GM23338 (cell line): ENCODE results near the gene TSR3. TPM values are rescaled to one million over a fixed set of nuclear protein-coding genes. Genes with fewer than 3 reads are reported as not detected.
A peak's percentile ranks its signal among the peaks of the same experiment; 100 is the strongest.

ENCODE experiments used
- ATAC-seq: fragments of 200-7000 bp; cut with Tn5 transposase; 3 replicates; pipeline ENCODE4 v1.9.1; 2020
- DNase-seq: peaks from one replicate; pipeline ENCODE4 v3.0.0-alpha.2; 2015; ENCODE audit warnings: low spot score
- H2AFZ ChIP-seq: fragments of 200-600 bp; sonication (generic); 2 replicates; pipeline ENCODE4 v1.8.0; 2016; ENCODE audit warnings: antibody characterized with exemption, mild to moderate bottlenecking, moderate library complexity
- H3F3A ChIP-seq: fragments of 200-600 bp; sonication (generic); replicated peaks from 2 replicates; pipeline ENCODE4 v1.8.0; 2017; ENCODE audit warnings: antibody characterized with exemption, mixed run types, low read depth
- H3K27ac ChIP-seq: fragments of 200-600 bp; sonication (generic); 2 replicates; pipeline ENCODE4 v1.6.1; 2016; ENCODE audit warnings: low read depth
- H3K27me3 ChIP-seq: fragments of 200-600 bp; sonication (generic); 2 replicates; pipeline ENCODE4 v1.8.0; 2016; ENCODE audit warnings: mild to moderate bottlenecking, mixed run types, moderate library complexity; ENCODE audit not compliant: insufficient read depth
- H3K36me3 ChIP-seq: fragments of 200-600 bp; sonication (generic); 2 replicates; pipeline ENCODE4 v1.8.0; 2016; ENCODE audit warnings: mild to moderate bottlenecking; ENCODE audit not compliant: insufficient read depth
- H3K4me1 ChIP-seq: fragments of 200-600 bp; sonication (generic); 2 replicates; pipeline ENCODE4 v1.8.0; 2016; ENCODE audit warnings: mild to moderate bottlenecking, moderate library complexity; ENCODE audit not compliant: insufficient read depth
- H3K4me2 ChIP-seq: fragments of 200-600 bp; sonication (generic); 2 replicates; pipeline ENCODE4 v1.7.1; 2017; ENCODE audit warnings: mixed run types
- H3K4me3 ChIP-seq: fragments of 200-600 bp; sonication (generic); 2 replicates; pipeline ENCODE4 v1.6.1; 2016; ENCODE audit warnings: mixed run types
- H3K79me2 ChIP-seq: fragments of 200-600 bp; sonication (generic); replicated peaks from 2 replicates; pipeline ENCODE4 v1.8.0; 2017; ENCODE audit warnings: mild to moderate bottlenecking; ENCODE audit not compliant: insufficient read depth
- H3K9me2 ChIP-seq: fragments of 200-600 bp; sonication (generic); 2 replicates; pipeline ENCODE4 v1.8.0; 2017; ENCODE audit not compliant: insufficient read depth
- H4K20me1 ChIP-seq: fragments of 200-600 bp; sonication (generic); replicated peaks from 2 replicates; pipeline ENCODE4 v1.8.0; 2017; ENCODE audit warnings: mild to moderate bottlenecking; ENCODE audit not compliant: insufficient read depth
- H3K27ac Mint-ChIP-seq: 2 replicates; pipeline ENCODE4 v1.8.0; 2020; ENCODE audit warnings: inconsistent platforms, mild to moderate bottlenecking, moderate library complexity, mixed read lengths
- H3K27me3 Mint-ChIP-seq: 3 replicates; pipeline ENCODE4 v1.8.0; 2022; ENCODE audit warnings: low read depth, mild to moderate bottlenecking, moderate library complexity, mixed read lengths, inconsistent platforms; ENCODE audit not compliant: insufficient read depth, poor library complexity
- H3K36me3 Mint-ChIP-seq: 3 replicates; pipeline ENCODE4 v1.8.0; 2021; ENCODE audit warnings: low read depth, mild to moderate bottlenecking, inconsistent platforms, moderate library complexity, mixed read lengths
- H3K4me1 Mint-ChIP-seq: 3 replicates; pipeline ENCODE4 v1.8.0; 2020; ENCODE audit warnings: mild to moderate bottlenecking, inconsistent platforms, mixed read lengths
- H3K4me3 Mint-ChIP-seq: 3 replicates; pipeline ENCODE4 v1.8.0; 2021; ENCODE audit warnings: moderate library complexity, mild to moderate bottlenecking, inconsistent platforms, mixed read lengths
- H3K9me3 Mint-ChIP-seq: 3 replicates; pipeline ENCODE4 v1.8.0; 2020; ENCODE audit warnings: moderate library complexity, mild to moderate bottlenecking, inconsistent platforms, mixed read lengths
- CREB1 ChIP-seq: fragments of 250-450 bp; sonication (Bioruptor Pico); IDR thresholded peaks from 2 replicates; pipeline ENCODE4 v1.5.0; 2020; ENCODE audit warnings: low read depth, mild to moderate bottlenecking, moderate library complexity
- CTCF ChIP-seq, 2 experiments: fragments of 200-600 bp in 1 of 2; sonication (generic) in 1 of 2; conservative IDR thresholded peaks; 2 replicates each; pipeline versions ENCODE4 v1.5.1 to v1.6.1; 2016 to 2017; ENCODE audit warnings: antibody characterized with exemption in 2 of 2, low read depth in 2 of 2, mild to moderate bottlenecking in 2 of 2, moderate library complexity in 1 of 2
- ETS1 ChIP-seq: IDR thresholded peaks from 2 replicates; pipeline ENCODE4 v1.6.1; 2016; ENCODE audit warnings: antibody characterized with exemption
- EZH2 ChIP-seq: fragments of 200-600 bp; sonication (generic); IDR thresholded peaks from one replicate; pipeline ENCODE4 v1.8.0; 2017; ENCODE audit warnings: antibody characterized with exemption, mild to moderate bottlenecking, low read depth; ENCODE audit not compliant: unreplicated experiment
- EZH2phosphoT487 ChIP-seq: fragments of 200-600 bp; sonication (generic); IDR thresholded peaks from one replicate; pipeline ENCODE4 v1.8.1; 2018; ENCODE audit warnings: antibody characterized with exemption; ENCODE audit not compliant: unreplicated experiment
- JUNB ChIP-seq: IDR thresholded peaks from one replicate; pipeline ENCODE4 v1.6.1; 2016; ENCODE audit warnings: antibody characterized with exemption; ENCODE audit not compliant: unreplicated experiment
- NANOG ChIP-seq: IDR thresholded peaks from 2 replicates; pipeline ENCODE4 v1.6.1; 2016; ENCODE audit warnings: antibody characterized with exemption, borderline replicate concordance
- POLR2AphosphoS5 ChIP-seq: IDR thresholded peaks from 2 replicates; pipeline ENCODE4 v1.6.1; 2016; ENCODE audit warnings: antibody characterized with exemption, low read depth
- REST ChIP-seq: IDR thresholded peaks from one replicate; pipeline ENCODE4 v1.6.1; 2018; ENCODE audit warnings: antibody characterized with exemption; ENCODE audit not compliant: unreplicated experiment
- STAT1 ChIP-seq: IDR thresholded peaks from one replicate; pipeline ENCODE4 v1.6.1; 2016; ENCODE audit warnings: antibody characterized with exemption; ENCODE audit not compliant: unreplicated experiment
- ZNF114 ChIP-seq: fragments of 250-450 bp; sonication (Bioruptor Pico); IDR thresholded peaks from 2 replicates; pipeline ENCODE4 v1.5.0; 2020; ENCODE audit warnings: mild to moderate bottlenecking, moderate library complexity
- ZNF331 ChIP-seq: fragments of 250-450 bp; sonication (Bioruptor Pico); IDR thresholded peaks from 2 replicates; pipeline ENCODE4 v1.5.0; 2020; ENCODE audit warnings: low read depth, mild to moderate bottlenecking, moderate library complexity
- ZNF462 ChIP-seq: fragments of 250-450 bp; sonication (Bioruptor Pico); IDR thresholded peaks from 2 replicates; pipeline ENCODE4 v1.5.0; 2020; ENCODE audit warnings: mild to moderate bottlenecking, moderate library complexity
- polyA plus RNA-seq: library from polyadenylated mRNA; unstranded; fragments of >200 nt; fragmentation: Nextera tagmentation; extraction: Ambion mirVana; gene quantifications from 2 replicates; pipeline ENCODE4 v1.2.1, GENCODE V29; 2016
- total RNA-seq: library from RNA; depleted of rRNA; stranded (reverse); fragments of >200 nt; shearing (Covaris generic); gene quantifications from 2 replicates; pipeline ENCODE4 v1.2.3, GENCODE V29; 2014

The TSR3 gene
- total and polyA plus RNA-seq, 2 experiments from 2014 or later: 58.5 to 97.3 TPM

GRCh38 chr16:1311738-1312466, 39.8 kb downstream of the TSR3 start:
- ATAC-seq (no peak), DNase-seq (no peak)
- TF ChIP-seq STAT1 (no peak), ETS1 (no peak), JUNB (no peak), NANOG (no peak), POLR2AphosphoS5 (no peak), CREB1 (CRISPR knock-in tag) (no peak), ZNF462 (CRISPR knock-in tag) (no peak), CTCF (conservative IDR thresholded peaks at IDR 0.05; ENCODE audit: low read depth in 2 of 2) (no peak), EZH2phosphoT487 (no peak), REST (no peak), ZNF114 (CRISPR knock-in tag) (no peak), ZNF331 (CRISPR knock-in tag) (no peak), EZH2 (no peak)
- no peaks in the 10 kb centered on the region for H3K27me3 ChIP-seq
- Mint-ChIP-seq H3K4me1 (peaks cover 4% of the 10 kb centered on the region; the same call in 2 of the 3 replicates), H3K36me3 (peaks cover 44% of the 10 kb centered on the region), H3K27ac (no peak overlapping the region), H3K4me3 (peak overlapping the region; percentile 96), H3K9me3 (no peaks in the 10 kb centered on the region; the same call in 2 of the 3 replicates), H3K27me3 (peaks cover 24% of the 10 kb centered on the region)
- H3F3A ChIP-seq: no peaks in the 10 kb centered on the region
- no peak overlapping the region for H2AFZ ChIP-seq
- H3K4me2 ChIP-seq: peak overlapping the region; percentile 99
- H3K4me3 ChIP-seq: peak overlapping the region; percentile 99
- H3K9me2 ChIP-seq: no peaks in the 10 kb centered on the region
- peaks cover 7% of the 10 kb centered on the region; the same call in 1 of the 2 replicates for H3K4me1 ChIP-seq
- H3K36me3 ChIP-seq: peaks cover 20% of the 10 kb centered on the region
- peaks cover 69% of the 10 kb centered on the region for H3K79me2 ChIP-seq
- H4K20me1 ChIP-seq: peaks cover 44% of the 10 kb centered on the region
- H3K27ac ChIP-seq: no peak overlapping the region
